ENCODE data around the gene ULK4.

- no peak for TF ChIP-seq FOSL1 (IDR thresholded peaks at IDR 0.05; ENCODE audit: low read depth)
- TF ChIP-seq, protein P1, sequence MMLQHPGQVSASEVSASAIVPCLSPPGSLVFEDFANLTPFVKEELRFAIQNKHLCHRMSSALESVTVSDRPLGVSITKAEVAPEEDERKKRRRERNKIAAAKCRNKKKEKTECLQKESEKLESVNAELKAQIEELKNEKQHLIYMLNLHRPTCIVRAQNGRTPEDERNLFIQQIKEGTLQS (IDR thresholded peaks at IDR 0.05) = no peak
Observed at GRCh38 chr3:41598402-41599126, 363.3 kb downstream of the ULK4 start.
